K562 (cell line): Measurements from ENCODE around the gene C3AR1. TPM values are rescaled to one million over a fixed set of nuclear protein-coding genes. Genes with fewer than 3 reads are reported as not detected.
"Not testable (repeated sequence)": the region's sequence is repeated elsewhere in the genome, so short reads cannot be mapped to it uniquely, and the experiment has no call there.

Experiments
- ATAC-seq: fragments of 200-7000 bp; cut with Tn5 transposase; 3 replicates; pipeline ENCODE4 v1.9.1; 2020; ENCODE audit warnings: moderate library complexity
- BruUV-seq: library from RNA; stranded (reverse); fragments of 400-500 nt; replicated peaks from 2 replicates; lab custom pipeline; 2021; lab: Mats Ljungman, UMichigan
- CTCF ChIA-PET: fragments of 300-600 bp; formaldehyde crosslinking; extraction: SDS; loops from one replicate; lab custom pipeline; 2021; ENCODE audit warnings: low intra/inter-chr PET ratio; lab: Yijun Ruan, JAX
- POLR2A ChIA-PET: fragments of 300-600, 350-650 bp; sonication (Branson Sonifier 250); formaldehyde crosslinking; extraction: SDS; loops from one replicate; lab custom pipeline; 2021; ENCODE audit warnings: antibody characterized with exemption, inconsistent platforms; lab: Yijun Ruan, JAX
- DNase-seq, 4 experiments: peaks; one replicate each; pipeline versions ENCODE4 v3.0.0 to v3.0.0-alpha.2; 2011 to 2018; ENCODE audit warnings: low spot score in 3 of 4, mixed read lengths in 3 of 4; ENCODE audit errors: extremely low read depth in 1 of 4
- FAIRE-seq: peaks from 2 replicates; lab custom pipeline; 2011; peaks lifted over from hg19 to GRCh38; lab: Jason Lieb, UNC
- H2AFZ ChIP-seq: 2 replicates; pipeline ENCODE4 v1.6.0; 2011; ENCODE audit warnings: low read depth, low read length, control low read depth, inconsistent platforms
- H3K27ac ChIP-seq: fragments of 200-600 bp; 3 replicates; pipeline ENCODE4 v1.8.0; 2011; ENCODE audit warnings: low read depth, mild to moderate bottlenecking, control low read depth, inconsistent platforms, low read length, moderate library complexity, mixed read lengths; ENCODE audit errors: extremely low read depth
- H3K27me3 ChIP-seq, 2 experiments: fragments of 300-600 bp in 1 of 2; 2 replicates in 1 of 2; 3 replicates in 1 of 2; pipeline versions ENCODE4 v1.6.0 to v1.8.0; 2011; ENCODE audit warnings: inconsistent platforms in 2 of 2, low read length in 2 of 2, mild to moderate bottlenecking in 1 of 2, mixed read lengths in 1 of 2, moderate library complexity in 1 of 2; ENCODE audit not compliant: control insufficient read depth in 2 of 2, insufficient read depth in 2 of 2
- H3K36me3 ChIP-seq: fragments of 300-600 bp; 3 replicates; pipeline ENCODE4 v1.8.0; 2011; ENCODE audit warnings: mild to moderate bottlenecking, low read length, inconsistent platforms; ENCODE audit not compliant: control insufficient read depth, insufficient read depth
- H3K4me1 ChIP-seq, 2 experiments: fragments of 200-600 bp in 1 of 2; replicated peaks in 1 of 2; 2 replicates in 1 of 2; 3 replicates in 1 of 2; pipeline versions ENCODE4 v1.5.1 to v1.8.0; 2011; ENCODE audit warnings: inconsistent platforms in 2 of 2, low read length in 2 of 2, mild to moderate bottlenecking in 1 of 2, mixed read lengths in 1 of 2, moderate library complexity in 1 of 2; ENCODE audit not compliant: control insufficient read depth in 2 of 2, insufficient read depth in 2 of 2
- H3K4me2 ChIP-seq: 2 replicates; pipeline ENCODE4 v1.6.1; 2011; ENCODE audit warnings: low read length, control low read depth, inconsistent platforms, mixed read lengths; ENCODE audit not compliant: insufficient read depth
- H3K4me3 ChIP-seq: fragments of 200-600 bp; sonication (generic), shearing (Covaris generic); 2 replicates; pipeline ENCODE4 v1.5.1; 2016; ENCODE audit warnings: control low read depth, inconsistent platforms
- H3K79me2 ChIP-seq: fragments of 200-600 bp; 3 replicates; pipeline ENCODE4 v1.8.0; 2011; ENCODE audit warnings: low read length, inconsistent platforms; ENCODE audit not compliant: control insufficient read depth, insufficient read depth
- H3K9ac ChIP-seq, 2 experiments: 2 replicates each; pipeline versions ENCODE4 v1.6.0 to v1.6.1; 2011; ENCODE audit warnings: low read depth in 2 of 2, low read length in 2 of 2, control low read depth in 1 of 2, inconsistent platforms in 1 of 2, mild to moderate bottlenecking in 1 of 2, mixed read lengths in 1 of 2; ENCODE audit not compliant: insufficient read depth in 1 of 2
- H3K9me1 ChIP-seq: one replicate; pipeline ENCODE4 v1.6.0; 2011; ENCODE audit warnings: inconsistent platforms, mild to moderate bottlenecking, low read length, moderate library complexity; ENCODE audit not compliant: control insufficient read depth, insufficient read depth
- H3K9me3 ChIP-seq: replicated peaks from 2 replicates; pipeline ENCODE4 v1.5.1; 2011; ENCODE audit warnings: low read depth, low read length, inconsistent platforms; ENCODE audit not compliant: control insufficient read depth, insufficient read depth
- H4K20me1 ChIP-seq: replicated peaks from 2 replicates; pipeline ENCODE4 v1.6.1; 2011; ENCODE audit warnings: low read length, inconsistent platforms, mixed read lengths; ENCODE audit not compliant: control insufficient read depth, insufficient read depth
- MLLT1 ChIP-seq, 2 experiments: fragments of 450-650 bp; IDR thresholded peaks; 2 replicates each; pipeline ENCODE4 v1.6.1; 2016
- RBBP5 ChIP-seq: fragments of 200-600 bp; sonication (generic); IDR thresholded peaks from 2 replicates; pipeline ENCODE4 v1.6.1; 2012; ENCODE audit warnings: borderline replicate concordance, mild to moderate bottlenecking, low read length, control low read depth, inconsistent platforms; ENCODE audit not compliant: insufficient read depth, poor library complexity, severe bottlenecking
- ZBTB33 ChIP-seq: sonication (generic); formaldehyde crosslinking; IDR thresholded peaks from 2 replicates; pipeline ENCODE4 v1.8.1; 2023; ENCODE audit warnings: mild to moderate bottlenecking, missing genetic modification reagents
- ZFX ChIP-seq: sonication (generic); formaldehyde crosslinking; IDR thresholded peaks from 2 replicates; pipeline ENCODE4 v1.8.0; 2022; ENCODE audit warnings: mild to moderate bottlenecking, missing genetic modification reagents, moderate library complexity
- WGBS: fragments of 100-300 bp; shearing (Covaris generic); methylation state at CpG from one replicate; pipeline ENCODE4 v1.1.6; 2016; ENCODE audit warnings: low coverage, mixed read lengths; ENCODE audit not compliant: insufficient coverage; ENCODE audit errors: missing lambda C conversion rate; 5-methylcytosine and 5-hydroxymethylcytosine counted together
- in situ Hi-C: fragments of 300-500 bp; cut with MboI; formaldehyde crosslinking; loops from 4 replicates; pipeline ENCODE4 v1.15.0; 2018; ENCODE audit warnings: inconsistent platforms, mixed read lengths
- intact Hi-C: fragments of 100-400 bp; cut with micrococcal nuclease; formaldehyde crosslinking; loops from 2 replicates; pipeline ENCODE4 v1.14.2; 2022
- polyA plus RNA-seq, 8 experiments: library from polyadenylated mRNA; depleted of rRNA in 4 of 8; stranded (reverse) in 5 of 8; unstranded in 3 of 8; fragments of >200 nt; fragmentation: Nextera tagmentation in 2 of 8; fragmentation: Illumina TruSeq in 1 of 8; extraction: Ambion mirVana in 2 of 8; extraction: Trizol in 1 of 8; gene quantifications; 2 replicates each; pipeline versions ENCODE4 v1.2.1 to v1.2.3, GENCODE V29; 2011 to 2014; ENCODE audit warnings: inconsistent platforms in 1 of 8, missing spikeins in 1 of 8
- total RNA-seq, 7 experiments: library from RNA; depleted of rRNA in 6 of 7; stranded (reverse); fragments of >200 nt in 6 of 7; fragmentation: Illumina TruSeq in 2 of 7; extraction: Trizol in 2 of 7; gene quantifications; 2 replicates each; pipeline versions ENCODE4 v1.2.1 to v1.2.3, GENCODE V29; 2011 to 2021; ENCODE audit warnings: low replicate concordance in 1 of 7

Gene C3AR1
- total and polyA plus RNA-seq, 9 of the 15 experiments (the other 6 are each of a cell fraction or from before 2014, with no cell fraction given): 2.2 to 12.9 (median 5.3) TPM

- H3K9ac ChIP-seq: peak overlapping the region; percentile 81 to 90
- H3K4me2 ChIP-seq: peak overlapping the region; percentile 90
- WGBS: 0% methylated on average over 16 of the region's 23 CpGs
- H4K20me1 ChIP-seq, H3K9me1 ChIP-seq, H3K36me3 ChIP-seq, H3K27me3 ChIP-seq, ATAC-seq, DNase-seq, CTCF ChIA-PET, H3K9me3 ChIP-seq, BruUV-seq, in situ Hi-C loops: not testable (repeated sequence)
- intact Hi-C loops: loop anchor here (5.0 kb wide), 1 partner anchor 51 kb away; the partner anchor contains the start of gene NECAP1
- H3K27ac ChIP-seq: peak overlapping the region; percentile 78
- peak overlapping the region; percentile 62 for H3K4me3 ChIP-seq
- TF ChIP-seq ZFX (CRISPR knock-in tag): peak; percentile 36; the same call in 1 of the 2 replicates
- peak in 1 of 2 experiments; percentile 28; a peak in 1 of 4 replicates for TF ChIP-seq MLLT1 (IDR thresholded peaks at IDR 0.05)
- TF ChIP-seq ZBTB33 (CRISPR knock-in tag): peak; percentile 81
- TF ChIP-seq RBBP5: peak; percentile 30
- H3K79me2 ChIP-seq: peaks cover 61% of the 10 kb centered on the region
- peak; percentile 26 for FAIRE-seq
- peak overlapping the region; percentile 40; the same call in 1 of the 2 replicates for H2AFZ ChIP-seq
- POLR2A ChIA-PET: interaction anchor here (1.3 kb wide), 1 partner anchor 20 kb away, joined by 3 read pairs; no protein-coding TSS in a partner anchor
- H3K4me1 ChIP-seq: peaks cover 28 to 45% of the 10 kb centered on the region in 2 experiments; a peak in 4 of 5 replicates
Measured at GRCh38 chr12:8031017-8031416, 35.1 kb downstream of the C3AR1 start.
